H9 (cell line): ENCODE data around the gene PATL2. TPM values are rescaled to one million over a fixed set of nuclear protein-coding genes. Genes with fewer than 3 reads are reported as not detected.

Experiments
- DNase-seq: peaks from one replicate; pipeline ENCODE4 v3.0.0-alpha.2; 2017
- H2AFZ ChIP-seq: one replicate; pipeline ENCODE4 v1.6.1; 2013; ENCODE audit warnings: mild to moderate bottlenecking, low read length, control low read depth, moderate library complexity
- H2AK5ac ChIP-seq: 2 replicates; pipeline ENCODE4 v1.6.1; 2013; ENCODE audit warnings: low read length, control low read depth, mixed read lengths; ENCODE audit not compliant: insufficient read length
- H2BK120ac ChIP-seq: one replicate; pipeline ENCODE4 v1.6.1; 2013; ENCODE audit warnings: low read depth, mild to moderate bottlenecking, low read length, control low read depth, inconsistent platforms; ENCODE audit not compliant: poor library complexity, severe bottlenecking
- H2BK12ac ChIP-seq: 2 replicates; pipeline ENCODE4 v1.6.1; 2013; ENCODE audit warnings: low read length, control low read depth, mixed read lengths, low read depth; ENCODE audit not compliant: insufficient read length
- H2BK15ac ChIP-seq: 2 replicates; pipeline ENCODE4 v1.6.1; 2013; ENCODE audit warnings: low read depth, low read length, control low read depth
- H2BK20ac ChIP-seq: one replicate; pipeline ENCODE4 v1.6.1; 2013; ENCODE audit warnings: low read depth, mild to moderate bottlenecking, low read length, control low read depth, inconsistent platforms; ENCODE audit not compliant: poor library complexity, severe bottlenecking
- H2BK5ac ChIP-seq: 2 replicates; pipeline ENCODE4 v1.6.1; 2013; ENCODE audit warnings: low read length, control low read depth, mixed read lengths; ENCODE audit not compliant: insufficient read length
- H3K14ac ChIP-seq: 2 replicates; pipeline ENCODE4 v1.6.1; 2013; ENCODE audit warnings: low read length, control low read depth; ENCODE audit not compliant: insufficient read depth
- H3K18ac ChIP-seq: 2 replicates; pipeline ENCODE4 v1.6.1; 2013; ENCODE audit warnings: low read depth, mild to moderate bottlenecking, mixed read lengths, low read length, control low read depth; ENCODE audit not compliant: insufficient read length
- H3K23ac ChIP-seq: 2 replicates; pipeline ENCODE4 v1.6.1; 2013; ENCODE audit warnings: low read length, control low read depth, mixed read lengths, low read depth; ENCODE audit not compliant: insufficient read length
- H3K23me2 ChIP-seq: 2 replicates; pipeline ENCODE4 v1.6.1; 2013; ENCODE audit warnings: low read depth, mild to moderate bottlenecking, mixed read lengths, low read length, control low read depth; ENCODE audit not compliant: insufficient read length, poor library complexity, severe bottlenecking
- H3K27ac ChIP-seq: 2 replicates; pipeline ENCODE4 v1.5.1; 2013; ENCODE audit warnings: low read length, control low read depth, mixed read lengths, low read depth; ENCODE audit not compliant: insufficient read length
- H3K27me3 ChIP-seq: 2 replicates; pipeline ENCODE4 v1.6.1; 2013; ENCODE audit warnings: low read length, control low read depth, inconsistent platforms; ENCODE audit not compliant: insufficient read depth
- H3K4ac ChIP-seq: 2 replicates; pipeline ENCODE4 v1.6.1; 2013; ENCODE audit warnings: low read depth, mild to moderate bottlenecking, control low read depth, inconsistent platforms, low read length, moderate library complexity
- H3K4me1 ChIP-seq: 2 replicates; pipeline ENCODE4 v1.6.1; 2013; ENCODE audit warnings: low read length, control low read depth, inconsistent platforms; ENCODE audit not compliant: insufficient read depth
- H3K4me2 ChIP-seq: 2 replicates; pipeline ENCODE4 v1.6.1; 2013; ENCODE audit warnings: low read length, control low read depth, mixed read lengths; ENCODE audit not compliant: insufficient read length, insufficient read depth
- H3K56ac ChIP-seq: 2 replicates; pipeline ENCODE4 v1.6.1; 2013; ENCODE audit warnings: low read depth, mild to moderate bottlenecking, mixed read lengths, low read length, control low read depth; ENCODE audit not compliant: insufficient read length
- H3K79me1 ChIP-seq: 2 replicates; pipeline ENCODE4 v1.6.1; 2013; ENCODE audit warnings: low read depth, mild to moderate bottlenecking, moderate library complexity, low read length, control low read depth, inconsistent platforms; ENCODE audit not compliant: insufficient read depth, poor library complexity, severe bottlenecking
- H3K79me2 ChIP-seq: 2 replicates; pipeline ENCODE4 v1.6.1; 2013; ENCODE audit warnings: low read length, control low read depth, inconsistent platforms; ENCODE audit not compliant: insufficient read depth
- H3K9ac ChIP-seq: 2 replicates; pipeline ENCODE4 v1.6.1; 2013; ENCODE audit warnings: low read length, control low read depth, mixed read lengths; ENCODE audit not compliant: insufficient read length; ENCODE audit errors: extremely low read depth
- H3K9me3 ChIP-seq: one replicate; pipeline ENCODE4 v1.6.1; 2013; ENCODE audit warnings: low read depth, low read length, inconsistent platforms; ENCODE audit not compliant: control insufficient read depth
- H3T11ph ChIP-seq: one replicate; pipeline ENCODE4 v1.6.1; 2013; ENCODE audit warnings: mild to moderate bottlenecking, low read length, control low read depth, inconsistent platforms
- H4K20me1 ChIP-seq: one replicate; pipeline ENCODE4 v1.6.1; 2013; ENCODE audit not compliant: control insufficient read depth, insufficient read length, insufficient read depth
- H4K5ac ChIP-seq: 2 replicates; pipeline ENCODE4 v1.6.1; 2013; ENCODE audit warnings: low read depth, mild to moderate bottlenecking, mixed read lengths, low read length, control low read depth; ENCODE audit not compliant: insufficient read length
- H4K8ac ChIP-seq: replicated peaks from 2 replicates; pipeline ENCODE4 v1.6.1; 2013; ENCODE audit warnings: low read length, control low read depth, mixed read lengths, low read depth; ENCODE audit not compliant: insufficient read length
- H4K91ac ChIP-seq: 2 replicates; pipeline ENCODE4 v1.6.1; 2013; ENCODE audit warnings: low read depth, mild to moderate bottlenecking, moderate library complexity, mixed read lengths, low read length, control low read depth; ENCODE audit not compliant: insufficient read length
- H3K27ac Mint-ChIP-seq, 3 experiments: 2 replicates in 2 of 3; 3 replicates in 1 of 3; pipeline ENCODE4 v1.8.0; 2020 to 2021; ENCODE audit warnings: mixed read lengths in 3 of 3, mild to moderate bottlenecking in 1 of 3, moderate library complexity in 1 of 3
- H3K27me3 Mint-ChIP-seq: 2 replicates; pipeline ENCODE4 v1.8.0; 2021; ENCODE audit warnings: low read depth, mild to moderate bottlenecking, moderate library complexity, mixed read lengths
- H3K36me3 Mint-ChIP-seq, 3 experiments: 2 replicates in 2 of 3; 3 replicates in 1 of 3; pipeline ENCODE4 v1.8.0; 2020 to 2021; ENCODE audit warnings: low read depth in 3 of 3, mixed read lengths in 3 of 3; ENCODE audit not compliant: insufficient read depth in 1 of 3
- H3K4me1 Mint-ChIP-seq, 2 experiments: 2 replicates each; pipeline ENCODE4 v1.8.0; 2020; ENCODE audit warnings: mixed read lengths in 2 of 2
- H3K4me3 Mint-ChIP-seq, 2 experiments: 2 replicates in 1 of 2; 3 replicates in 1 of 2; pipeline ENCODE4 v1.8.0; 2020 to 2021; ENCODE audit warnings: mild to moderate bottlenecking in 2 of 2, mixed read lengths in 2 of 2, moderate library complexity in 1 of 2
- H3K9me3 Mint-ChIP-seq, 2 experiments: 2 replicates in 1 of 2; 3 replicates in 1 of 2; pipeline ENCODE4 v1.8.0; 2020; ENCODE audit warnings: mild to moderate bottlenecking in 2 of 2, mixed read lengths in 2 of 2, moderate library complexity in 1 of 2
- WGBS: extraction: QIAGEN DNeasy Blood & Tissue Kit; methylation state at CpG from one replicate; pipeline ENCODE4 v1.1.7; 2013; ENCODE audit warnings: missing lambda C conversion rate, low lambda C conversion rate, mixed read lengths; ENCODE audit not compliant: insufficient read length; ENCODE audit errors: extremely low coverage; 5-methylcytosine and 5-hydroxymethylcytosine counted together
- total RNA-seq: library from RNA; stranded (reverse); gene quantifications from 2 replicates; pipeline ENCODE4 v1.2.1, GENCODE V29; 2021
- TF ChIP-seq, protein P1 (sequence below): fragments of 200-600 bp; sonication (generic); conservative IDR thresholded peaks from 3 replicates; pipeline ENCODE4 v1.8.0; 2021; ENCODE audit warnings: antibody characterized with exemption, mild to moderate bottlenecking

PATL2 gene
- total RNA-seq, 1 experiment from 2014 or later, result 0.46 TPM

DNA sequence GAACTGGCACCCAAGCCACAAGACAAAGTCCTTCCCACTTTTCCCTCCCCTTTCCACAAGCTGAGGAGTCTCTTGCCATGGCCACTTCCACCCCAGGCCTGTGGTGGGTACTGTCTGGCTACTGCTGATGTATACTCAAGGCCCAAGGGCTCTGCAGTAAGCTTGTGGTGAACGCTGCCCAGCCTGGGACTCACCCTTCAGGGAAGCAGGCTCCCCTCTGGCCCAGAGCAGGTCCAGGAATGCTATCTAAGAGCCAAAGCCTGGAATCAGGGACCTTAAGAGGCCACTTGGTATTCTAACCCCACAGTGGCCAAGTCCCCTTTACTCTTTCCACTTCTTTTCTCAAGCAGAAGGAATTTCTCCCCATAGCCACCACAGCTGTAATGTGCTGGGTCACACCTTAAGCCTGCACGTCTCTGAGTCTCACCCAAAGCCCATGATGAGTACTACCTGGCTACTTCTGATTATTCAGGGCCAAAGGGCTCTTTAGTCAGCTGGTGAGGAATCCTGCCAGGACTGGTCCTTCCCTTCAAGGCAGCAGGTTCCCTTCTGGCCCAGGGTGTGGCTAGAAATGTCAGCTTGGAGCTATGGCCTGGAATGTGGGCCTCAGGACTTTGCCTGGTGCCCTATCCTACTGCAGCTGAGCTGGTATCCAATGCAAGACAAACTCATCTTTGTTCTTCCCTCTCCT, 4.0 kb downstream of the PATL2 start:
- WGBS, result no CpG with 5 or more reads among the region's 2 CpGs
- TF ChIP-seq, protein P1, sequence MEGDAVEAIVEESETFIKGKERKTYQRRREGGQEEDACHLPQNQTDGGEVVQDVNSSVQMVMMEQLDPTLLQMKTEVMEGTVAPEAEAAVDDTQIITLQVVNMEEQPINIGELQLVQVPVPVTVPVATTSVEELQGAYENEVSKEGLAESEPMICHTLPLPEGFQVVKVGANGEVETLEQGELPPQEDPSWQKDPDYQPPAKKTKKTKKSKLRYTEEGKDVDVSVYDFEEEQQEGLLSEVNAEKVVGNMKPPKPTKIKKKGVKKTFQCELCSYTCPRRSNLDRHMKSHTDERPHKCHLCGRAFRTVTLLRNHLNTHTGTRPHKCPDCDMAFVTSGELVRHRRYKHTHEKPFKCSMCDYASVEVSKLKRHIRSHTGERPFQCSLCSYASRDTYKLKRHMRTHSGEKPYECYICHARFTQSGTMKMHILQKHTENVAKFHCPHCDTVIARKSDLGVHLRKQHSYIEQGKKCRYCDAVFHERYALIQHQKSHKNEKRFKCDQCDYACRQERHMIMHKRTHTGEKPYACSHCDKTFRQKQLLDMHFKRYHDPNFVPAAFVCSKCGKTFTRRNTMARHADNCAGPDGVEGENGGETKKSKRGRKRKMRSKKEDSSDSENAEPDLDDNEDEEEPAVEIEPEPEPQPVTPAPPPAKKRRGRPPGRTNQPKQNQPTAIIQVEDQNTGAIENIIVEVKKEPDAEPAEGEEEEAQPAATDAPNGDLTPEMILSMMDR, result no peak
- Mint-ChIP-seq H3K4me3 (no peak overlapping the region), H3K4me1 (peaks cover under 1 to 2% of the 10 kb centered on the region in 2 experiments; a peak in 2 of 4 replicates), H3K36me3 (no peaks in the 10 kb centered on the region; a peak in 1 of 7 replicates), H3K27ac (no peak overlapping the region), H3K9me3 (peaks cover 13 to 14% of the 10 kb centered on the region in 2 experiments), H3K27me3 (peaks cover 6% of the 10 kb centered on the region)
- Histone ChIP-seq H4K20me1 (no peaks in the 10 kb centered on the region), H3K4ac (no peak overlapping the region), H3K18ac (no peak overlapping the region), H2BK12ac (no peak overlapping the region), H3K27me3 (no peaks in the 10 kb centered on the region; the same call in 1 of the 2 replicates), H3K9ac (no peak overlapping the region), H4K5ac (no peak overlapping the region), H3K23me2 (peaks cover 13% of the 10 kb centered on the region), H3K4me1 (no peaks in the 10 kb centered on the region), H3K27ac (no peak overlapping the region), H2BK120ac (no peak overlapping the region), H2BK5ac (no peak overlapping the region), H3K9me3 (no peaks in the 10 kb centered on the region), H2BK20ac (no peak overlapping the region), H2AK5ac (no peak overlapping the region), H4K8ac (no peak overlapping the region), H3K79me2 (no peaks in the 10 kb centered on the region), H3K79me1 (no peaks in the 10 kb centered on the region), H3K14ac (no peak overlapping the region), H3K56ac (no peak overlapping the region), H3K4me2 (no peak overlapping the region), H2AFZ (no peak overlapping the region), H3T11ph (no peak overlapping the region), H2BK15ac (no peak overlapping the region), H4K91ac (no peak overlapping the region), H3K23ac (no peak overlapping the region)
- no peak for DNase-seq
